GM19025 (cell line): ENCODE measurements around the gene WDR64.
"Not testable (repeated sequence)": the region's sequence is repeated elsewhere in the genome, so short reads cannot be mapped to it uniquely, and the experiment has no call there.

Experiments
- ATAC-seq: cut with Tn5 transposase; IDR thresholded peaks from one replicate; pipeline ENCODE4 v1.9.1; 2021; ENCODE audit warnings: mild to moderate bottlenecking, low read depth, moderate library complexity; ENCODE audit not compliant: unreplicated experiment

WDR64 gene

DNA sequence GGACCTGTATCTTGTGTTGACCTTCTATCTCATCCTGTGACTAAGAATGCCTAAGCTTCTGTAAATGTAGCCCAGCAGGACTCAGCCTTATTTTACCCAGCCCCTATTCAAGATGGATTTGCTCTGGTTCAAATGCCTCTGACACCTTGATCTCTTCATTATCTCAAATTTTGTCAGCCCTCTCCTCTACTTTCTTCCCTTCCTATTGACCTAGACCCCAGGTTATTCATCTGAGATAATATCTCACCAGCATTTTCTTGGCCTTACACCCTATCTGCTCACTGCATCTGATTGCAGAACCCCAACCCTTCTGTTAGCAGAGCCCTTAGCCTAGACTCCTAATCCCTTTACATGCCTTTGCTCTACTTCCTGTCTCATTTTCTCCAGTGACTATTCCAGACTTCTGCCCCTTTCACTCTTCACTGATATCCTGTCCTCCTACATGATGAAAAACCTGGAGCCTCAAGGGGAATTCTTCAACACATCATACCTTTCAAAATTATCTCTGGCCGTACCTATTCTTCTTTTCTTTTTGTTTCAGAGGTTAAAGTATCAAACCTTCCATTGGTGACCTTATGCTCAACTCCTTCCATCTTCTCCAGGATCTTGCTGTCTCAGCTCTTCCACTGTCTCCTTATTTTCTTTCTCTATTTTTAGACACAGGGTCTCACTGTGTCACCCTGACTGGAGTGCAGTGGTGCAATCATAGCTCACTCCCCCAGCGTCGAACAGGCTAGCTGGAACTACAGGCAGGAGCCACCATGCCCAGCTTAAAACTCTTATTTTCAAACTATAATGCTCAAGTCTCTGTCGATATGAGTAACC is 44.9 kb downstream of the WDR64 start:
- ATAC-seq = no peak

DNA sequence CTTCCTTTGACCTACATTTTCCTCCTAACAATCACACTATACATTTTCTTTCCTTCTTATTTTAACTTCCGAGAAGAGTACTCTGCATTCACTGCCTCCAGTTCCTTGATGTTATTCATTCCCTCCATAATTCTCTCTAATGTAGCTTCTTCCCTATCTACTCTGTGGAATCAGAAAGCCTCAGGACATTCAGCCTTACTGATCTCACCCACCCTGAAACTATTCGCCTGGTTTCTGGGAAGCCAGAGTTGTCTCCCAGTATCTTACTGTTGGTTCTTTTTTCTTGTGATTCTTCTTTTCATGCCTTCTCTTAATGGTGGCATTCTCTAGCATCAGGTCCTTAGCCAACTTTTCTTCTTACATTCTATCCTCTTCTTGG is 45.5 kb downstream of the WDR64 start:
- no peak for ATAC-seq

DNA sequence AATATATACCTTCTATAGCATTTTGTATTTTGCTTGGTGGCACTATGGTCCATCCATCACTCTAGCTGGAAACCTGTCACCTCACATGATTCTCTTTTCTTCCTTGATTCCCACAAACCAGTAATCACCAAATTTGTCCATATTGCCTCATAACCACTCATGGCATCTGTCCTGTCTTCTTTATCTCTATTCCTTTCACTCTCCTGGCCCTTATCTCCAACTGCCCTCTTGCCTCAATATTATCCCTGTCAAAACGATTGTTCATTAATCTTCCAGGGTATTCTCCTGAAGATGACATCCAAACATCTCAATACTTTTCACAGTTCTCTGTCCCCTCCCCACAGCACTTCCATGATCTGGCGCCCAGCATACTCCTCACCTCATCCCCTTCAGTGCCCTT is 46.1 kb downstream of the WDR64 start:
- no peak for ATAC-seq

DNA sequence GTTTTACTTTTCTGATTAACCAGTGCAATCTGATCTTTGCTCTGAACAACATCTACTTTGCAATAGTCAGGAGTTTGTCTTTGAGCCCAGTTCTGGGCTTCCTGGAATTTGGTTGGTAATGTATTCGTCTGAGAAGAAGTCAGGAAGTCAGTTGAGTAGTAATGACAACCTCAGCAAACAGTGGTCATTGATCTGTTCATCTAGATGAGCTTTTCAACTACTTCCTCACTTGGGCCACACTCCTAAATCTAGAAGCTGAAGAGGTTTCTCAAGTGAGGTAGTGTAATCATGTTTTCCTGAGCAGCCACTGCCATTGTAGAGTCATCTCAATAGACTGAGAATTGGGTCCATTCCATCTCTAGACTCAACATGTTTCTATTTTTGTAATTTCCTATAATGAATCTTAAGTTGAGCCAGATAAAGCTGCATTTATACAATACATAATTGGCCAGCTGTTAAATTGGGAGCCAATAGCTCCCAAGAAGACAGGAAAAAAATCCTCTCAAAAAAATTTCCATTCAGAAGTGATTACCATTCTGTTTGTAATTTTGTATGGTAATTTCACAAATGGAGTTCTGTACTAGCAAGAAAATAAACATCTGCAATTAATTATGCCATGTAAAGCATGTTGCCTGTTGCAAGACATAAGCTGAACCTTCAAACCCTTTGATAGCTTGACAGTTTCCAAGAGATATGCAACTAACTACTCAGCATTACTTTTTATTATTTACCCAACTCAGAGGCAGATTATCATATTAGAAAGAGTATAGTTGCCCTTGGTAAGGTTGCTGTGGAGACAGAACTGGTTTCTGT is 49.6 kb downstream of the WDR64 start:
- no peak for ATAC-seq

DNA sequence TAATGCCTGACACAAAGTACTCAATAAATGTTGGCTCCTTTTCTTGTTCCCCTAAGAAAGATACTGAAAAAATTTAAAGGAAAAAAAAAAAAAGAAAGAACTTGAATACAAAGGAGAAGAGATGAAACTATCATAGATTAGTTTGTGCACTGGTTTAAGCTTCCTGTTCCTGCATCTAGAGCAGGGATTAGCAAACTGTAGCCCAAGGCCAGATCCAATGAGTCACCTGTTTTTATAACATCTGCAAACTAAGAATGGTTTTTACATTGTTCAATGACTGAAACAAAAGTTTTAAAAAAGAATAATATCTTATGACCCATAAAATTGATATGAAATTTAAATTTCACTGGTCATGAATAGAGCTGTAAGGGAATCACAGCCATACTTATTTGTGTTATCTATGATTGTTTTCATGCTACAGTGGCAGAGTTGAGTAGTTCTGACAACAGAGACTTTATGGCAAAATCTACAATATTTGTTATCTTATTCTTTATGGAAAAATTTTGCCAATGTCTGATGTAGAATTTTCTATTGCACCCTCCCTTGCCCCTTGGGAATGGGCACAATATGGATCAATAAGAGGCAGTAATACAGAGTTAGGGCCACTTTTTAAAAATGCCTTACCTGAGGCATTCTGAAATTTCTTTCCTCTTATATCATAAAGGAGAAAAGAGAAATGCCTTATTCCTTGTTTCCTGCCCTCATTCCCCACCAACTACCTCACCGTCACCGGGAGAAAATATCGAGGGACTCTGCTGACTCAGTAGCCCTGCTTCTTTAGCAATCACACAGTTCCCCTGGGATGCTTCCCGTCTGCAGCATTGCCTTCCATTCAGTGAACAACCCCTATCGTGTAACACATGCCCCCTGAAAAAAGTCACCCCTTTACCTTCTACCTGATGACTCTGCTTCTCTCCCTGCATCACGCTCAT is 50.6 kb downstream of the WDR64 start:
- no peak for ATAC-seq

DNA sequence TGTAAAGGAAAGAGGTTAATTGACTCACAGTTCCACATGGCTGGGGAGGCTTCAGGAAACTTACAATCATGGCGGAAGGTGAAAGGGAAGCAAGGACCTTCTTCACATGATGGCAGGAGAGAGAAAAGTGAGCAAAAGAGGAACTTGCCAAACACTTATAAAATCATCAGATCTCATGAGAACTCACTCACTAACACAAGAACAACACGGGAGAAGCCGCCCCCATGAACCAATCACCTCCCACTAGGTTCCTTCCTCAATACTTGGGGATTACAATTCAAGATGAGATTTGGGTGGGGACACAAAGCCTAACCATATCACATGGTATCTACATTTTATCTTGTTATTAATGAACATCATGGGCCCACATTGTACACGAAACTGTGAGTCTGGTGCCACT is 51.7 kb downstream of the WDR64 start:
- not testable (repeated sequence) for ATAC-seq

DNA sequence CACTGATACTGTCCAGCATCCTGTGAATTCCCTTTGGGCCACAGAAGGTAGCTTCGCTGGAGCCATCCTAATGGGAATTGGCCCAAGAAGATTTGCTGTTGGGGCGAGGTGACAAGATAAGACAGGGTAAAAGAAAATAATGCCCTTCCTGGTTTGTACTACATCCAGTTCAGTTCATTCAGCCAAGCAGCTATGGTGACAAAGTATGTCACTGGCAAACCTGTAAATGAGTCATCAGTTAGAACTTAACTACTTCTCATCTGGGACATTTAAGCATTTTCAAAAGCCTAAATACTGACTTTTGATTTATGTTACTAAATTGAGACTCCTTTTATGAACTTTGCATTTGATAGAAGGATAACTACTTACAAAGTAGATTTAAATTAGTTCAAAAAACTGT is 54.2 kb downstream of the WDR64 start:
- no peak for ATAC-seq

DNA sequence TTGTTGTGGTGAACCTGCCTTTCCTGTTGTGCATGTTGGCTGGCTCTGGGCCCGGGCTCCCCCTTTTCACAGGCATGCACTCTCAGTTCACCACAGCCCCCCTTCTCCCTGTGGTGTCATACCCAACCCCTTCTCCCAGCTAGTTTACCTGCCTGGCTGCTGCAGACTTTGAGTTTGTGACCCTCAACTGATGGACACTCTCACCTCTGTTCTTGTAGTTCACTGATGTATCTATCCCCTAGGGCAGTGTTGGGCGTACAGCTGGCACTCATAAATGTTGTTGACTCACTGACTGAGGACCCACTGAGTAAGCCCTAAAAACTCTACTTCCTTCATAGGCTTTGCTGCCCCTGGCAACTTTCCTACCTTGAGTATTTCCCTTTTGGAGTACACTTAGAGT is 54.9 kb downstream of the WDR64 start:
- no peak for ATAC-seq

DNA sequence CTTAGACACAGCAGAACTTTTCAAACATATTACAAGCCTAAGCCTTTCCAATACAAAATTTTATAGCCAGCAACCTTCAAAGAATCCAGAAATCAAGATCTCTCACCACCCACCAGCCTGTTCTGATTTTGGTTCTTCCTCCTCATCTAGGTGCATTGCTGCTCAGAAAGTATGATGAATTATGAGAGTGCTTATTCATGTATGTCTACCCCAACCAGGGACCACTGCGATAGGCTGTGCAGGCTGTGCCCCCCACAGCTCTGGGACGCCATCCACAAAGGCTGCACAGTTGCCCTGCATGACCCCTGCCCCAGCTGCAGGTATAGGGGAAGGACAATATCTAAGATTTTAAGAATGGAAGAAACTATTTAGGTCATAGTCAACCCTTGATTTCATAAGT is 55.4 kb downstream of the WDR64 start:
- no peak for ATAC-seq

DNA sequence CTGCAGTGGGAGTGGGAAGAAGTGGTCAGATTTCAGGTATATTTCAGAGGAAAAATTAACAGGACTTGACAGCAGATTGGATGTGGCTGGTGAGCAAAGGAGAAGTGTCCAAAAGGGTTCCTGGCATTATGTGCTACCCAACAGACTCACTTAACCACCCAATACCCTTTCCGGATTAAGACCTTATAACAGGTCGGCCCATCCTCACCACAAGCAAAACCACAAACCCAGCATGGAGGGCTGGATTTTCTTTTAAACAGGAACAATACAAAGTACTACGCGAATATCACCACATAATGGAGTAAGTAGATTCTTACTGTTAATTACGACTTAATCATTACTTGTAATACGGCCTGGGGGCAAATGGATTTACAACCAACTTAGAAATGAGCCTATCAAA is 59.2 kb downstream of the WDR64 start:
- no peak for ATAC-seq

DNA sequence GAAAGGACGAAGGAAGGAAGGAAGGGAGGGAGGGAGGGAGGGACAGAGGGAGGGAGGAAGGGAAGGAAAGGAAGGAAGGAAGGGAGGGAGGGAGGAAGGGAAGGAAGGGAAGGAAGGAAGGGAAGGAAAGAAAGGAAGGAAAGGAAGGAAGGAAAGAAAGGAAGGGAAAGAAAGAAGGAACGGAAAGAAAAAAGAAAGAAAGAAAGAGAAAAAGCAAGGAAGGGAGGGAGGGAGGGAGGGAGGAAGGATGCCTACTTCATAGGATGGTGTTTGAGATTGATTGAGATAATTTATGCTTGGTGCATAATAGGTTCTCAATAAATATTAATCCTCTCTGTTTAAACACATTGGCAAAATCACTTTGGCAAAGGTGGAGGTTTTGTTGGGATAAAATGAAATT is 61.2 kb downstream of the WDR64 start:
- ATAC-seq = no peak

DNA sequence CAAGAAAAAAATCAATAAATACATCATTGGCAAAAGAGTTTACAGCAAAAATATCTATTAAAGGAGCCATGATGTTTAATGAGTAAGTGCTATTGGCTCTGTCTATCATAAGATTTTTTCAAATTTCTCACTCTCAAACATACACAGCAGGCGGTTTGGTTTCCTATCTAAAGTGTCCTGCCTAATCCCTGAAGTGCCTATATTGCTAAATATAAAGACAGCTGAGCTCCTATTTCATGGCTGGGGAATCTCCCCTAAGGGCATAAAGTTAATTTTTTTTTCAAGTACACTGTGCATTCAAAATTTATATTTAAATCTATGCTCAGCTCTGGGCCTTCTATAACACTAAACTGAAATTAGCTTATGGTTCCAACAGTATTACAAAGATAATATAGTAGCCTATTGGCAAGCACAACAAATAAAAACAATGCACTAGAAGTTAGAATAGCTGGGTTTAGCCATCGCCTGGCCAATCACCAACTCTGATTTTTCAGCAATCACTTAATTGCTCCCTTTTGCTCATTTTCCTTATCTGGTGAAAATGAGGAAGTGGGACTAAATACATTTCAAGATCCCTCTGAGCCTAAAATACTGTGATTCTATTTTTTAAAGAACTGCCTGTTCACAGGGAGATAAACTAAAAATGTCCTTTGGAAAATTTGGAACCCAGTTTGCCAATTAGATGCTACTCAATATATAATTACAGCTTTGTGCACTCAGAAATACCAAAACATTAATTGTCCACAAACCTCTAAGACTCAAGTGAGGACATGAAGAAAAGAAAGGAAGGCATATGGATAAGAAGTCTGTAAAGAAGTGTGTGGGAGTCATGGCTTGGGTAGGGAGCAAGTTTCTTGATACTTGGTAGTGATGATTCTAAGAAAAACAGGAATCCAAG is 62.5 kb downstream of the WDR64 start:
- no peak for ATAC-seq

DNA sequence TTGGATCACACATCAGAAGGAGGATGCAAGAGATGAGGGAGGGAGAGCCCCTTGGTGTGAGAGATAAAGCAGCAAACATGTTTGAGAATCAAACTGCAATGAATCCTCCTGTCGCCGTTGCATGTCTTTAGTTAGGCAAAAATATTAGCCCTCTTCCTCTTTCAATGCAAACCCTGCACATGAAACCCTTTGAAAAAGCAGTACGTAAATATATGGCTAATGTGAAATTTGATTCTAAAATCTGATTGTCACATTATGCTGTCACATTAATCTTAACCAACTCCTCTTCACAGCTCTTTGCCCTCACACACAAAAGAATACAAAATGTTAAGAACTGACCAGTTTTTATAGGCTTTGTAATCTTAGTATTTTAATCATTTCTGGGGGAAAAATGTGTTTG is 63.4 kb downstream of the WDR64 start:
- no peak for ATAC-seq

DNA sequence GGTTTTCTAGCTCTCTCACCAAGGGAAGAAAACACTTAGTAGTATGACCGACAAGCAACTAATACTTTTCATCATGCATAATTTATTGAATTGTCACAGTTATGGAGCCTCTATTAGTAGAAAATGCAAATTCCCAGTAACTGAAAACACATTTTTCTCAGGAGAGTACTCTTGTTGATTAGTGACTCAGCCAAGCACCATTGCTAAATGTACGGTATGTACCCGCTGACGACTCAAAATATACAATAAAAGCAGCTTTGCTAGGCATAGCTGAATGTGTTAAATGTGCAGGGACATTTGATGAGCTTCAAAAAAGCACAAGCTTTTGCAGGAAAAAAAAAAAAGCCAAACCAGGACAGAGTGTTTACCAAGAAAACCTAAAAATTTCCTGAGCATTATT is 63.9 kb downstream of the WDR64 start:
- ATAC-seq = no peak

DNA sequence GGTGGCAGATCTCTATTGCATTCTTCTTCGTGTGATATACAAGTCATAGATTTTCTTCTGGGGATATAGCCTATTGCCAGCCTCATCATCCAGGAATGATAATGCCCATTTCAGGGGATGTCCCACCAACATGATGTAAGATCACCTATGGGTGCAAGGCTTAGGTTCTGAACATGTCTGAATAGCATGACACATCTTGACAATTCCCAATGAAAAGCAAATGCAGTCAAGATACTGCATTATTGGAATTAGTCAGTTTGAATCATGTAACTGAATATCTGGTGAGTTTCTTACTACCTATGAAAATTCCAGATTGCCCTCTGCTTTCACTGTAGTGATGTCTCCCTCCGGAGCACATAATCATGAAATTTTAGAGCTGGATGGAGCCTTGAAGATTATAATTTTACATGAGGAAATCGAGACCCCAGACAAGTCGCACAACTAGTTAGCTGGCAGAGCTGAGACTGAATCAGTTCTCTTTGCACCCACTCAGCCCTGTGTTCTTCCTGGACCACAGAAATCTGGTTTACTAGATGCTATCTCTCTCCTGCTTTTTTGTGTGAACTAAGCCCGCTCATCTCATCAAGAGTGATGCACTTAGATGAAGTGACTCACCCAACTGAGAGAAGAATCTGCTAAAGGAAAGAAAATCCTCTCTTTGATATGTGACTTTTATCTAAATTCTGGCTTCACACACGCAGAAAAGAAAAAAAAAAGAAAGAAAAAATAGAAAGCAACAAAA is 65.0 kb downstream of the WDR64 start:
- no peak for ATAC-seq

DNA sequence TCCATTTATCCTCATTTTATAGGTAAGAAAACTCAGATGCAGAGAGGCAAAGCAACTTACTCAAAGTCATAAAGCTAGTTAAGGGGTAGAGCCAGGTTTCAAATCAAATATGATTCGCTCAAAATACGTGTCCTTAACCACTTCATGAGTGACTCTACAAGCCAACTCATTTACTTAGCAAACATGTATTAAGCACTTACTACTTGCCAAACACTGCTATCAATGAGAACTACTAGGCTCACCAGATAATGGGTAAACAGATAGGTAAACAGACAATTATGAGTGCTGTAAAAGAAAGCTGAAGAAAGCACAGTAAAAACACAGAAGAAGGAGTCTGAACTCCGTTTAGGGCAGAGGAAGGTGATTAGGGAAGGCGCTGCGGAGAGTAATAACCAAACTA is 65.9 kb downstream of the WDR64 start:
- no peak for ATAC-seq

DNA sequence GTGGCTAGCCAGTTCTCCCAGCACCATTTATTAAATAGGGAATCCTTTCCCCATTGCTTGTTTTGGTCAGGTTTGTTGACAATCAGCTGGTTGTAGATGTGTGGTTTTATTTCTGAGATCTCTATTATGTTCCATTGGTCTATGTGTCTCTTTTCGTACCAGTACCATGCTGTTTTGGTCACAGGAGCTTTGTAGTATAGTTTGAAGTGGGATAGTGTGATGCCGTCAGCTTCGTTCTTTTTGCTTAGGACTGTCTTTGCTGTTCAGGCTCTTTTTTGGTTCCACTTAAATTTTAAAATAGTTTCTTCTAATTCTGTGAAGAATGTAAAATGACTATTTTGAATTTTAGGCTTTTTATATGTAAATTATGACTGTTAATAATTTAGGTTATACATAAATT is 68.9 kb downstream of the WDR64 start:
- ATAC-seq = no peak

DNA sequence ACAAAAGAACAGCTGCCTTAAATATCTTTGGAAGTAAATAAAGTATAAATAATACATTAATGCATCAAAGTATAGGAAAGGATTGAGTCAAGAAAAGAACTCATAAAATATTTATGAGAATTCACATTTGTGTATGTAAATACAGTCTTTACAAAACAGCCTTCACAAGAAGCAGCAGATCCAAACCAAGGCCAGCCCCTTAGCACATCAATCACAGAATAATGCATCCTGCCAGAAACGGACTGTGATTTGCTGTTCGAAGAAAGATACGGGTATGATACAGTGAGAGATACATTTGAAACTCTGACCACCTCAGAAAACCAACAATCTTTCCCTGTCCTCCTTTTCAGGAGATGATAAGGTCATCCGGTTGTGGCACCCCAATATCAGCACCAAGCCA is 70.9 kb downstream of the WDR64 start:
- ATAC-seq = no peak

DNA sequence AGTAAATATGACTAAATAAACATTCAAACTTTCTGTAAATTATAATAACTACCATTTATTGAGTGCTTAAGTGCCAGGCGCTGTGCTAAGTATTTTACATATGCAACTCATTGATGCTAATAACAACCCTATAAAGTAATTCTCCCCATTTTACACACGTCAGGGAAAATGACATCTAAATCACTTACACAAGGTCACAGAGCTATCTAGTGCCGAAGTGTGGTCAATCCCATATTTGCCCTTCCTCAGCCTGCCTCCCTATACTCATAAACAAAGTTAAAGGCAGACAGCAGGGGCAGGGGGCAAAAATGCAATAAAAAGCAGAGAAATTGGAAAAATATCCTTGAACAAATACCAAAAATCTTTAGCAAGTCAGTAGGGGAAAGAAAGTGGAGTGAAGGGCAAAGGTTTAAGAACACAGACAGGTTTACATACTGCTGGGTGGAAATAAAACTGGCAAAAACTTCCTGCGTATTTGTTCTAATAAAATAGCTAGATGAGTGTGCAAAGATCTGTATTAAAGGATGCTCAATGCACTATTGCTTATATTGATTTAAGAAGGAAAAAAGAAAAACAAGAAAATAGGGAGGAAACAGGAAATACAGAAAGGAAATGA is 72.8 kb downstream of the WDR64 start:
- no peak for ATAC-seq
